K562 (cell line): ENCODE measurements around the gene TMEM123. TPM values are rescaled to one million over a fixed set of nuclear protein-coding genes. Genes with fewer than 3 reads are reported as not detected.

Experiments
- ATAC-seq: fragments of 200-7000 bp; cut with Tn5 transposase; 3 replicates; pipeline ENCODE4 v1.9.1; 2020; ENCODE audit warnings: moderate library complexity
- BruUV-seq: library from RNA; stranded (reverse); fragments of 400-500 nt; replicated peaks from 2 replicates; lab custom pipeline; 2021; lab: Mats Ljungman, UMichigan
- CTCF ChIA-PET: fragments of 300-600 bp; formaldehyde crosslinking; extraction: SDS; loops from one replicate; lab custom pipeline; 2021; ENCODE audit warnings: low intra/inter-chr PET ratio; lab: Yijun Ruan, JAX
- POLR2A ChIA-PET: fragments of 300-600, 350-650 bp; sonication (Branson Sonifier 250); formaldehyde crosslinking; extraction: SDS; loops from one replicate; lab custom pipeline; 2021; ENCODE audit warnings: antibody characterized with exemption, inconsistent platforms; lab: Yijun Ruan, JAX
- DNase-seq, 4 experiments: peaks; one replicate each; pipeline versions ENCODE4 v3.0.0 to v3.0.0-alpha.2; 2011 to 2018; ENCODE audit warnings: low spot score in 3 of 4, mixed read lengths in 3 of 4; ENCODE audit errors: extremely low read depth in 1 of 4
- FAIRE-seq: peaks from 2 replicates; lab custom pipeline; 2011; peaks lifted over from hg19 to GRCh38; lab: Jason Lieb, UNC
- H2AFZ ChIP-seq: 2 replicates; pipeline ENCODE4 v1.6.0; 2011; ENCODE audit warnings: low read depth, low read length, control low read depth, inconsistent platforms
- H3K27ac ChIP-seq: fragments of 200-600 bp; 3 replicates; pipeline ENCODE4 v1.8.0; 2011; ENCODE audit warnings: low read depth, mild to moderate bottlenecking, control low read depth, inconsistent platforms, low read length, moderate library complexity, mixed read lengths; ENCODE audit errors: extremely low read depth
- H3K27me3 ChIP-seq, 2 experiments: fragments of 300-600 bp in 1 of 2; 2 replicates in 1 of 2; 3 replicates in 1 of 2; pipeline versions ENCODE4 v1.6.0 to v1.8.0; 2011; ENCODE audit warnings: inconsistent platforms in 2 of 2, low read length in 2 of 2, mild to moderate bottlenecking in 1 of 2, mixed read lengths in 1 of 2, moderate library complexity in 1 of 2; ENCODE audit not compliant: control insufficient read depth in 2 of 2, insufficient read depth in 2 of 2
- H3K36me3 ChIP-seq: fragments of 300-600 bp; 3 replicates; pipeline ENCODE4 v1.8.0; 2011; ENCODE audit warnings: mild to moderate bottlenecking, low read length, inconsistent platforms; ENCODE audit not compliant: control insufficient read depth, insufficient read depth
- H3K4me1 ChIP-seq, 2 experiments: fragments of 200-600 bp in 1 of 2; replicated peaks in 1 of 2; 2 replicates in 1 of 2; 3 replicates in 1 of 2; pipeline versions ENCODE4 v1.5.1 to v1.8.0; 2011; ENCODE audit warnings: inconsistent platforms in 2 of 2, low read length in 2 of 2, mild to moderate bottlenecking in 1 of 2, mixed read lengths in 1 of 2, moderate library complexity in 1 of 2; ENCODE audit not compliant: control insufficient read depth in 2 of 2, insufficient read depth in 2 of 2
- H3K4me2 ChIP-seq: 2 replicates; pipeline ENCODE4 v1.6.1; 2011; ENCODE audit warnings: low read length, control low read depth, inconsistent platforms, mixed read lengths; ENCODE audit not compliant: insufficient read depth
- H3K4me3 ChIP-seq: fragments of 200-600 bp; sonication (generic), shearing (Covaris generic); 2 replicates; pipeline ENCODE4 v1.5.1; 2016; ENCODE audit warnings: control low read depth, inconsistent platforms
- H3K79me2 ChIP-seq: fragments of 200-600 bp; 3 replicates; pipeline ENCODE4 v1.8.0; 2011; ENCODE audit warnings: low read length, inconsistent platforms; ENCODE audit not compliant: control insufficient read depth, insufficient read depth
- H3K9ac ChIP-seq, 2 experiments: 2 replicates each; pipeline versions ENCODE4 v1.6.0 to v1.6.1; 2011; ENCODE audit warnings: low read depth in 2 of 2, low read length in 2 of 2, control low read depth in 1 of 2, inconsistent platforms in 1 of 2, mild to moderate bottlenecking in 1 of 2, mixed read lengths in 1 of 2; ENCODE audit not compliant: insufficient read depth in 1 of 2
- H3K9me1 ChIP-seq: one replicate; pipeline ENCODE4 v1.6.0; 2011; ENCODE audit warnings: inconsistent platforms, mild to moderate bottlenecking, low read length, moderate library complexity; ENCODE audit not compliant: control insufficient read depth, insufficient read depth
- H3K9me3 ChIP-seq: replicated peaks from 2 replicates; pipeline ENCODE4 v1.5.1; 2011; ENCODE audit warnings: low read depth, low read length, inconsistent platforms; ENCODE audit not compliant: control insufficient read depth, insufficient read depth
- H4K20me1 ChIP-seq: replicated peaks from 2 replicates; pipeline ENCODE4 v1.6.1; 2011; ENCODE audit warnings: low read length, inconsistent platforms, mixed read lengths; ENCODE audit not compliant: control insufficient read depth, insufficient read depth
- CBX5 ChIP-seq: IDR thresholded peaks from 2 replicates; pipeline ENCODE4 v1.6.1; 2014; ENCODE audit warnings: low read depth, borderline replicate concordance
- CCNT2 ChIP-seq: IDR thresholded peaks from 2 replicates; pipeline ENCODE4 v1.6.1; 2011; ENCODE audit warnings: borderline replicate concordance, low read depth, mild to moderate bottlenecking, moderate library complexity, mixed read lengths, low read length; ENCODE audit not compliant: insufficient read length; ENCODE audit errors: extremely low read depth
- ELF4 ChIP-seq: fragments of 450-650 bp; formaldehyde crosslinking; IDR thresholded peaks from 2 replicates; pipeline ENCODE4 v1.4.0; 2022; ENCODE audit warnings: missing genetic modification characterization
- EP300 ChIP-seq: IDR thresholded peaks from 2 replicates; pipeline ENCODE4 v1.6.1; 2012; ENCODE audit warnings: low read length, improper control_type of control experiment
- GABPA ChIP-seq: fragments of 200-800 bp; sonication (Bioruptor generic); conservative IDR thresholded peaks from 2 replicates; pipeline ENCODE4 v1.6.1; 2016; ENCODE audit warnings: low read depth, missing genetic modification characterization, missing compliant biosample characterization
- MAFK ChIP-seq: IDR thresholded peaks from 2 replicates; pipeline ENCODE4 v1.6.1; 2011; ENCODE audit warnings: low read length, improper control_type of control experiment
- MTF1 ChIP-seq: fragments of 250-450 bp; sonication (Bioruptor Pico); IDR thresholded peaks from 2 replicates; pipeline ENCODE4 v1.9.0; 2021; ENCODE audit warnings: moderate library complexity, mild to moderate bottlenecking, inconsistent platforms, borderline replicate concordance
- RAD51 ChIP-seq: fragments of 450-650 bp; IDR thresholded peaks from 2 replicates; pipeline ENCODE4 v1.7.1; 2016; ENCODE audit warnings: low read depth, mild to moderate bottlenecking, borderline replicate concordance
- TRIM28 ChIP-seq: fragments of 450-650 bp; IDR thresholded peaks from 2 replicates; pipeline ENCODE4 v1.6.1; 2017
- U2AF2 ChIP-seq: fragments of 200-400 bp; formaldehyde crosslinking; optimal IDR thresholded peaks from 2 replicates; pipeline ENCODE3; 2017; ENCODE audit warnings: low read depth, mild to moderate bottlenecking, low read length
- ZBTB7A ChIP-seq: IDR thresholded peaks from 2 replicates; pipeline ENCODE4 v1.6.1; 2011; ENCODE audit warnings: low read depth, mild to moderate bottlenecking, low read length, moderate library complexity, borderline replicate concordance; ENCODE audit not compliant: control insufficient read depth
- ZNF165 ChIP-seq: fragments of 250-450 bp; sonication (Bioruptor Pico); IDR thresholded peaks from 2 replicates; pipeline ENCODE4 v1.4.0; 2020; ENCODE audit warnings: borderline replicate concordance
- ZNF347 ChIP-seq: fragments of 450-650 bp; formaldehyde crosslinking; IDR thresholded peaks from 2 replicates; pipeline ENCODE4 v1.4.0; 2020; ENCODE audit warnings: low read depth, mild to moderate bottlenecking, moderate library complexity
- ZNF436 ChIP-seq: fragments of 250-450, 450-650 bp; sonication (Bioruptor Pico); formaldehyde crosslinking; IDR thresholded peaks from 2 replicates; pipeline ENCODE4 v1.7.0; 2020; ENCODE audit warnings: mild to moderate bottlenecking
- ZNF77 ChIP-seq: fragments of 250-450 bp; sonication (Bioruptor Pico); IDR thresholded peaks from 2 replicates; pipeline ENCODE4 v1.5.0; 2020
- ZZZ3 ChIP-seq: fragments of 450-650 bp; IDR thresholded peaks from 2 replicates; pipeline ENCODE4 v1.6.1; 2016; ENCODE audit warnings: antibody characterized with exemption, mild to moderate bottlenecking, moderate library complexity
- WGBS: fragments of 100-300 bp; shearing (Covaris generic); methylation state at CpG from one replicate; pipeline ENCODE4 v1.1.6; 2016; ENCODE audit warnings: low coverage, mixed read lengths; ENCODE audit not compliant: insufficient coverage; ENCODE audit errors: missing lambda C conversion rate; 5-methylcytosine and 5-hydroxymethylcytosine counted together
- in situ Hi-C: fragments of 300-500 bp; cut with MboI; formaldehyde crosslinking; loops from 4 replicates; pipeline ENCODE4 v1.15.0; 2018; ENCODE audit warnings: inconsistent platforms, mixed read lengths
- intact Hi-C: fragments of 100-400 bp; cut with micrococcal nuclease; formaldehyde crosslinking; loops from 2 replicates; pipeline ENCODE4 v1.14.2; 2022
- polyA plus RNA-seq, 8 experiments: library from polyadenylated mRNA; depleted of rRNA in 4 of 8; stranded (reverse) in 5 of 8; unstranded in 3 of 8; fragments of >200 nt; fragmentation: Nextera tagmentation in 2 of 8; fragmentation: Illumina TruSeq in 1 of 8; extraction: Ambion mirVana in 2 of 8; extraction: Trizol in 1 of 8; gene quantifications; 2 replicates each; pipeline versions ENCODE4 v1.2.1 to v1.2.3, GENCODE V29; 2011 to 2014; ENCODE audit warnings: inconsistent platforms in 1 of 8, missing spikeins in 1 of 8
- total RNA-seq, 7 experiments: library from RNA; depleted of rRNA in 6 of 7; stranded (reverse); fragments of >200 nt in 6 of 7; fragmentation: Illumina TruSeq in 2 of 7; extraction: Trizol in 2 of 7; gene quantifications; 2 replicates each; pipeline versions ENCODE4 v1.2.1 to v1.2.3, GENCODE V29; 2011 to 2021; ENCODE audit warnings: low replicate concordance in 1 of 7
- TF ChIP-seq, protein P1 (sequence below): sonication (generic); formaldehyde crosslinking; IDR thresholded peaks from 2 replicates; pipeline ENCODE4 v1.8.1; 2023; ENCODE audit warnings: mild to moderate bottlenecking, missing genetic modification reagents
- TF ChIP-seq, protein P2 (sequence below): fragments of 450-650 bp; formaldehyde crosslinking; IDR thresholded peaks from 2 replicates; pipeline ENCODE4 v1.4.0; 2020; ENCODE audit warnings: mild to moderate bottlenecking, moderate library complexity

The TMEM123 gene
- total and polyA plus RNA-seq, 9 of the 15 experiments (the other 6 are each of a cell fraction or from before 2014, with no cell fraction given), result 19.8 to 344 (median 82.4) TPM

DNA sequence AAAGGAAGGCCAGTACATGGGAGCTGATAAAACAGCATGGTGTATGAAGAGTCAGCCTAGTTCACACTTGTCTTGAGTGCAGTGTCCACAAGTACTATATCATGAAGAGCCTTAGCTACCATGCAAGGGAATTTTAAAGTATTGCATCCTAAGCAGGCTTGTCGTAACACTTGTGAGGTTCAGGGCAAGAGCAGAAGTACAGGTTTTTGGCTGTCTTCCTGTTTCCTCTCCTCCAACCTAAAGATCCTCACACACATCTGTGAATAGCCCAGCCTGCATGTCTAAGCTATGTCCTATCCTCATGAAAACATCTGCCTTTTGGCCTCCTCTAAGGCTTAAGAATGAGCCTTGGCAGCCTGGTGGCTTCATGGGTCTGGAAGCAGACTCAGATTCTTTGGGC lies 34.6 kb upstream of the TMEM123 start (continued):
- TF ChIP-seq U2AF2 (no peak), ZNF347 (CRISPR knock-in tag) (no peak), ZNF436 (CRISPR knock-in tag) (no peak)

DNA sequence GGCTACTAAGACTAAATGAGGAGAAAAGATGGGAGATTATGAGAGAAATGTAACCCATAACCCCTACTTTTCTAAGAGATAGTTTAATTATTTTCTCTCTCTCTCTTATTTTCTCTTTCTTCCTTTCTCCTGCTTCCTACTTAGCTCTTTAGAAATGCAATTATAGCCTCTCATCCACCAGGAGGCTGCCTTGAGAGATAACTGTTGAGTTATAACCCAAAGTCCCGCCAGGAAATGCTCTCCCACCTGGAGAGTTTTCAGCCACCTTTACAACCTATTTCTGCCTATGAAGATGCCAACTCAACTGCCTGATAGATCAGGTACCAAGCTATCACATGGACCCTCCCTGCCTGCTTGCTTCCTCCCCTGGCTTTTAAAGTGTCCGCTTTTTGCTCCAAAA lies 34.0 kb upstream of the TMEM123 start:
- ChIA-PET POLR2A (interaction anchor here (0.6 kb wide), 1 partner anchor 35 kb away, joined by 3 read pairs; no protein-coding TSS in a partner anchor), CTCF (no interaction called here)
- no TSS peak for BruUV-seq
- intact Hi-C loops, result no loop called here
- no peaks in the 10 kb centered on the region for H3K79me2 ChIP-seq
- no peaks in the 10 kb centered on the region for H3K9me3 ChIP-seq
- H3K4me3 ChIP-seq, result no peak overlapping the region
- H3K9ac ChIP-seq, result no peak overlapping the region
- TF ChIP-seq, protein P1, sequence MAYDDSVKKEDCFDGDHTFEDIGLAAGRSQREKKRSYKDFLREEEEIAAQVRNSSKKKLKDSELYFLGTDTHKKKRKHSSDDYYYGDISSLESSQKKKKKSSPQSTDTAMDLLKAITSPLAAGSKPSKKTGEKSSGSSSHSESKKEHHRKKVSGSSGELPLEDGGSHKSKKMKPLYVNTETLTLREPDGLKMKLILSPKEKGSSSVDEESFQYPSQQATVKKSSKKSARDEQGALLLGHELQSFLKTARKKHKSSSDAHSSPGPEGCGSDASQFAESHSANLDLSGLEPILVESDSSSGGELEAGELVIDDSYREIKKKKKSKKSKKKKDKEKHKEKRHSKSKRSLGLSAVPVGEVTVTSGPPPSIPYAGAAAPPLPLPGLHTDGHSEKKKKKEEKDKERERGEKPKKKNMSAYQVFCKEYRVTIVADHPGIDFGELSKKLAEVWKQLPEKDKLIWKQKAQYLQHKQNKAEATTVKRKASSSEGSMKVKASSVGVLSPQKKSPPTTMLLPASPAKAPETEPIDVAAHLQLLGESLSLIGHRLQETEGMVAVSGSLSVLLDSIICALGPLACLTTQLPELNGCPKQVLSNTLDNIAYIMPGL, result no peak
- TF ChIP-seq GABPA (tag), result no peak
- no peak for TF ChIP-seq ZNF77 (CRISPR knock-in tag)
- no peak for TF ChIP-seq ELF4 (CRISPR knock-in tag)
- TF ChIP-seq RAD51, result no peak
- no peak for TF ChIP-seq EP300
- no peak for TF ChIP-seq ZNF165 (CRISPR knock-in tag)
- no peak for TF ChIP-seq ZZZ3
- TF ChIP-seq, protein P2, sequence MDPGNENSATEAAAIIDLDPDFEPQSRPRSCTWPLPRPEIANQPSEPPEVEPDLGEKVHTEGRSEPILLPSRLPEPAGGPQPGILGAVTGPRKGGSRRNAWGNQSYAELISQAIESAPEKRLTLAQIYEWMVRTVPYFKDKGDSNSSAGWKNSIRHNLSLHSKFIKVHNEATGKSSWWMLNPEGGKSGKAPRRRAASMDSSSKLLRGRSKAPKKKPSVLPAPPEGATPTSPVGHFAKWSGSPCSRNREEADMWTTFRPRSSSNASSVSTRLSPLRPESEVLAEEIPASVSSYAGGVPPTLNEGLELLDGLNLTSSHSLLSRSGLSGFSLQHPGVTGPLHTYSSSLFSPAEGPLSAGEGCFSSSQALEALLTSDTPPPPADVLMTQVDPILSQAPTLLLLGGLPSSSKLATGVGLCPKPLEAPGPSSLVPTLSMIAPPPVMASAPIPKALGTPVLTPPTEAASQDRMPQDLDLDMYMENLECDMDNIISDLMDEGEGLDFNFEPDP (CRISPR knock-in tag), result no peak
- no peak for TF ChIP-seq ZBTB7A
- TF ChIP-seq MTF1 (CRISPR knock-in tag), result no peak
- no peak for TF ChIP-seq MAFK
- no peak for TF ChIP-seq CCNT2
- TF ChIP-seq TRIM28, result no peak
- no peak for TF ChIP-seq CBX5
- H3K4me1 ChIP-seq, result 0 out of 5 replicates have a peak, but pooled peaks cover 0 to 1% of the 10 kb centered on the region in 2 experiments
- H3K27me3 ChIP-seq, result peaks cover 2 to 8% of the 10 kb centered on the region in 2 experiments; a peak in 1 of 5 replicates
- no peaks in the 10 kb centered on the region for H4K20me1 ChIP-seq
- no peak overlapping the region for H3K27ac ChIP-seq
- H2AFZ ChIP-seq, result no peak overlapping the region
- in situ Hi-C loops, result no loop called here
- H3K4me2 ChIP-seq, result no peak overlapping the region
- 0% methylated on average over 2 of the region's 2 CpGs for whole genome bisulfite sequencing
- ATAC-seq, result no peak
- H3K36me3 ChIP-seq, result no peaks in the 10 kb centered on the region
- H3K9me1 ChIP-seq, result no peaks in the 10 kb centered on the region
- no peak for DNase-seq
- FAIRE-seq, result no peak
